Astrocyte (in vitro differentiated cells and primary cell): ENCODE measurements around the gene KMT2B. TPM values are rescaled to one million over a fixed set of nuclear protein-coding genes. Genes with fewer than 3 reads are reported as not detected.

Experiments
- DNase-seq: peaks from one replicate; pipeline ENCODE4 v3.0.0-alpha.2; 2010; ENCODE audit warnings: low read depth
- FAIRE-seq: peaks from 2 replicates; lab custom pipeline; 2011; peaks lifted over from hg19 to GRCh38; lab: Jason Lieb, UNC
- H2AFZ ChIP-seq: 2 replicates; pipeline ENCODE4 v1.6.0; 2012; ENCODE audit warnings: low read depth, low read length, inconsistent platforms
- H3K27ac ChIP-seq: 2 replicates; pipeline ENCODE4 v1.5.1; 2011; ENCODE audit warnings: low read depth, low read length, inconsistent platforms
- H3K27me3 ChIP-seq: 2 replicates; pipeline ENCODE4 v1.6.0; 2011; ENCODE audit warnings: low read length, inconsistent platforms; ENCODE audit not compliant: insufficient read depth
- H3K36me3 ChIP-seq: 2 replicates; pipeline ENCODE4 v1.5.1; 2011; ENCODE audit warnings: low read length, inconsistent platforms; ENCODE audit not compliant: insufficient read depth
- H3K4me1 ChIP-seq: 2 replicates; pipeline ENCODE4 v1.5.1; 2011; ENCODE audit warnings: low read length, inconsistent platforms; ENCODE audit not compliant: insufficient read depth
- H3K4me2 ChIP-seq: 2 replicates; pipeline ENCODE4 v1.6.0; 2012; ENCODE audit warnings: low read length, inconsistent platforms
- H3K4me3 ChIP-seq: 2 replicates; pipeline ENCODE4 v1.5.1; 2011; ENCODE audit warnings: low read depth, mild to moderate bottlenecking, low read length, inconsistent platforms; ENCODE audit not compliant: insufficient read depth
- H3K79me2 ChIP-seq: 2 replicates; pipeline ENCODE4 v1.6.0; 2012; ENCODE audit warnings: mild to moderate bottlenecking, low read length, inconsistent platforms; ENCODE audit not compliant: insufficient read depth
- H3K9ac ChIP-seq: 2 replicates; pipeline ENCODE4 v1.6.0; 2012; ENCODE audit warnings: mild to moderate bottlenecking, low read length, inconsistent platforms
- H3K9me3 ChIP-seq: 2 replicates; pipeline ENCODE4 v1.5.1; 2012; ENCODE audit warnings: low read depth, mild to moderate bottlenecking, low read length, inconsistent platforms; ENCODE audit not compliant: insufficient read depth
- H4K20me1 ChIP-seq: 2 replicates; pipeline ENCODE4 v1.6.0; 2012; ENCODE audit warnings: low read length, inconsistent platforms; ENCODE audit not compliant: insufficient read depth
- H3K27ac Mint-ChIP-seq: one replicate; pipeline ENCODE4 v1.8.0; 2021; ENCODE audit warnings: mild to moderate bottlenecking, mixed read lengths; ENCODE audit not compliant: unreplicated experiment
- H3K27me3 Mint-ChIP-seq: one replicate; pipeline ENCODE4 v1.8.0; 2021; ENCODE audit warnings: low read depth, mixed read lengths; ENCODE audit not compliant: unreplicated experiment
- H3K36me3 Mint-ChIP-seq: one replicate; pipeline ENCODE4 v1.8.0; 2021; ENCODE audit warnings: low read depth, mixed read lengths; ENCODE audit not compliant: unreplicated experiment
- H3K4me1 Mint-ChIP-seq: one replicate; pipeline ENCODE4 v1.8.0; 2021; ENCODE audit warnings: low read depth, mixed read lengths; ENCODE audit not compliant: unreplicated experiment
- H3K4me3 Mint-ChIP-seq: one replicate; pipeline ENCODE4 v1.8.0; 2021; ENCODE audit warnings: mild to moderate bottlenecking, moderate library complexity, mixed read lengths; ENCODE audit not compliant: unreplicated experiment
- H3K9me3 Mint-ChIP-seq: one replicate; pipeline ENCODE4 v1.8.0; 2021; ENCODE audit warnings: mild to moderate bottlenecking, mixed read lengths; ENCODE audit not compliant: unreplicated experiment
- EZH2 ChIP-seq: IDR thresholded peaks from 2 replicates; pipeline ENCODE4 v1.6.1; 2012; ENCODE audit warnings: mild to moderate bottlenecking, low read length, inconsistent platforms; ENCODE audit not compliant: insufficient read depth
- total RNA-seq: library from RNA; stranded (reverse); gene quantifications from 2 replicates; pipeline ENCODE4 v1.2.1, GENCODE V29; 2021
- TF ChIP-seq, protein P1 (sequence below): IDR thresholded peaks from 2 replicates; pipeline ENCODE4 v1.5.1; 2011; ENCODE audit warnings: low read depth, mild to moderate bottlenecking, inconsistent platforms, low read length, moderate library complexity; ENCODE audit not compliant: insufficient read depth

The KMT2B gene
- total RNA-seq, 1 donor from 2014 or later = 28.7 TPM

DNA sequence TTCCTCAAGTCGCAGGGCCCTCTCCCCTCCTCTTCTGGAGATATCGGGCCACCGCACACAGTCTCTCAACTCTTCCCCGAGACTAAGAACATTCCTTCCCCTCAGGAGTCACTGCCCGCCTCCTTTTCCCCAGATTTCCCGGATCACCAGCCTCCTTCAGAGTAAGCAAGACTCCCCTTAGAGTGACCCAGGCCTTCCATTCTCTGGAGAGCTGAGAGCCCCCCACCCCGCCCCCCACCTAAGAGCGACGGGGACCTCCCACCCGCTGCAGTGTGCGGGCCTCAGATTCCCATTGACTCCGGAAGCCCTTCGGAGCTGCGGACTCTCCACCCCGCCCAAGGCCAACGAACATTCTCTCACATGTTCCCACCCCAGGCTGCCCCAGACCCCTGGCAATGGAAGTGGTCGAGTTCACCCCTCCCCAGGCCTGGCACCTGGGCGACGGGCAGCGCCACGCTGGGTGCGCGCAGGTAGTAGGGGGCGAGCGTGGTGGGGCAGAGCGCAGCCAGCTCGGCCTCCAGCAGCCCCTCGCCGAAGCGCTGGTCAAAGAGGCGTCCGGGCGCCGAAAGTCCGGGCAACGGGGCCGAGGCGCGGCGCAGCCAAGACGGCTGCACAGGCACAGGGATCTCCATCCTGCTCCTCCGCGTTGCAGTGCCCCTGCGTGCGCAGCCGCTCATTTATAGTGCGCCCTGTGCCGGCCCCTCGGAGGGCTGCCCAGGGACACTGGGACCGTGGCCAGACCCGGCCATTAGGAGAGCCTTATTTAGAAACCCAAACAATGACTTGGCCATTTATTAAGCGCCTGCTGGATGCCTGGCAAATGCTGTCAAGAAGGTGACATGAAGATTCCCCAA, 38.8 kb downstream of the KMT2B start, which contains the start of gene HSPB6:
TSS of gene HSPB6 (minus strand) at position 653 of the 854 bp plus-strand sequence. CDS start at position 632, 21 bp downstream.
- Histone ChIP-seq H2AFZ (peak within 1 kb of the TSS; percentile 47), H3K79me2 (peaks cover 37% of the 10 kb centered on the region), H3K4me3 (peak within 1 kb of the TSS; percentile 100), H3K9ac (peak within 1 kb of the TSS; percentile 99), H4K20me1 (peaks cover 16% of the 10 kb centered on the region), H3K27me3 (no peaks in the 10 kb centered on the region), H3K4me1 (peaks cover 35% of the 10 kb centered on the region), H3K36me3 (peaks cover 5% of the 10 kb centered on the region), H3K4me2 (peak within 1 kb of the TSS; percentile 96), H3K9me3 (no peaks in the 10 kb centered on the region), H3K27ac (peak within 1 kb of the TSS; percentile 99)
- peaks cover 20% of the 10 kb centered on the region for H3K36me3 Mint-ChIP-seq
- H3K27ac Mint-ChIP-seq = peak within 1 kb of the TSS; percentile 97
- H3K27me3 Mint-ChIP-seq = peaks cover 2% of the 10 kb centered on the region
- no peaks in the 10 kb centered on the region for H3K9me3 Mint-ChIP-seq
- H3K4me1 Mint-ChIP-seq = peaks cover 16% of the 10 kb centered on the region
- FAIRE-seq (no peak), DNase-seq (peak; percentile 29)
- peak within 1 kb of the TSS; percentile 95 for H3K4me3 Mint-ChIP-seq
- no peak for TF ChIP-seq EZH2
- TF ChIP-seq, protein P1, sequence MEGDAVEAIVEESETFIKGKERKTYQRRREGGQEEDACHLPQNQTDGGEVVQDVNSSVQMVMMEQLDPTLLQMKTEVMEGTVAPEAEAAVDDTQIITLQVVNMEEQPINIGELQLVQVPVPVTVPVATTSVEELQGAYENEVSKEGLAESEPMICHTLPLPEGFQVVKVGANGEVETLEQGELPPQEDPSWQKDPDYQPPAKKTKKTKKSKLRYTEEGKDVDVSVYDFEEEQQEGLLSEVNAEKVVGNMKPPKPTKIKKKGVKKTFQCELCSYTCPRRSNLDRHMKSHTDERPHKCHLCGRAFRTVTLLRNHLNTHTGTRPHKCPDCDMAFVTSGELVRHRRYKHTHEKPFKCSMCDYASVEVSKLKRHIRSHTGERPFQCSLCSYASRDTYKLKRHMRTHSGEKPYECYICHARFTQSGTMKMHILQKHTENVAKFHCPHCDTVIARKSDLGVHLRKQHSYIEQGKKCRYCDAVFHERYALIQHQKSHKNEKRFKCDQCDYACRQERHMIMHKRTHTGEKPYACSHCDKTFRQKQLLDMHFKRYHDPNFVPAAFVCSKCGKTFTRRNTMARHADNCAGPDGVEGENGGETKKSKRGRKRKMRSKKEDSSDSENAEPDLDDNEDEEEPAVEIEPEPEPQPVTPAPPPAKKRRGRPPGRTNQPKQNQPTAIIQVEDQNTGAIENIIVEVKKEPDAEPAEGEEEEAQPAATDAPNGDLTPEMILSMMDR = no peak

GRCh38 chr19:35757231-35757748, 39.5 kb downstream of the KMT2B start:
- Mint-ChIP-seq H3K9me3 (no peaks in the 10 kb centered on the region), H3K4me3 (peak overlapping the region; percentile 95), H3K27me3 (peaks cover 2% of the 10 kb centered on the region), H3K36me3 (peaks cover 23% of the 10 kb centered on the region), H3K4me1 (peaks cover 16% of the 10 kb centered on the region), H3K27ac (peak overlapping the region; percentile 97)
- no peak for TF ChIP-seq EZH2
- H3K9ac ChIP-seq = peak overlapping the region; percentile 99
- peaks cover 37% of the 10 kb centered on the region for H3K79me2 ChIP-seq
- H3K36me3 ChIP-seq = peaks cover 6% of the 10 kb centered on the region
- H2AFZ ChIP-seq = peak overlapping the region; percentile 47
- H3K9me3 ChIP-seq = no peaks in the 10 kb centered on the region
- H4K20me1 ChIP-seq = peaks cover 16% of the 10 kb centered on the region
- FAIRE-seq = no peak
- H3K4me3 ChIP-seq = peak overlapping the region; percentile 100
- peak overlapping the region; percentile 96 for H3K4me2 ChIP-seq
- no peaks in the 10 kb centered on the region for H3K27me3 ChIP-seq
- peak; percentile 93 for DNase-seq
- H3K27ac ChIP-seq = peak overlapping the region; percentile 99
- H3K4me1 ChIP-seq = peaks cover 35% of the 10 kb centered on the region

- peak; percentile 99 for DNase-seq
- Histone ChIP-seq H2AFZ (peak within 1 kb of the TSS; percentile 86), H3K27me3 (no peaks in the 10 kb centered on the region), H3K9ac (peak within 1 kb of the TSS; percentile 99), H4K20me1 (peaks cover 16% of the 10 kb centered on the region), H3K36me3 (peaks cover 6% of the 10 kb centered on the region), H3K79me2 (peaks cover 31% of the 10 kb centered on the region), H3K27ac (peak within 1 kb of the TSS; percentile 99), H3K4me2 (peak within 1 kb of the TSS; percentile 96), H3K4me3 (peak within 1 kb of the TSS; percentile 100), H3K9me3 (no peaks in the 10 kb centered on the region), H3K4me1 (peaks cover 35% of the 10 kb centered on the region)
- Mint-ChIP-seq H3K4me1 (peaks cover 16% of the 10 kb centered on the region), H3K36me3 (peaks cover 22% of the 10 kb centered on the region), H3K27me3 (peaks cover 2% of the 10 kb centered on the region), H3K4me3 (peak within 1 kb of the TSS; percentile 95), H3K9me3 (no peaks in the 10 kb centered on the region), H3K27ac (peak within 1 kb of the TSS; percentile 97)
- TF ChIP-seq, protein P1 = no peak
- TF ChIP-seq EZH2 = no peak
- FAIRE-seq = peak; percentile 58
Measured at GRCh38 chr19:35757749-35758608, 40.2 kb downstream of the KMT2B start, which contains the start of gene PROSER3. Gene PROSER3, plus strand, starts transcription at chr19:35758176. Its CDS starts 40 bp downstream, at chr19:35758216.
